ENCODE data around the gene PIEZO2.
"Not testable (repeated sequence)": the region's sequence is repeated elsewhere in the genome, so short reads cannot be mapped to it uniquely, and the experiment has no call there.

- TF ChIP-seq CTCF (optimal IDR thresholded peaks at IDR 0.05 in 1 of 3, IDR thresholded peaks at IDR 0.05 in 1 of 3, conservative IDR thresholded peaks at IDR 0.05 in 1 of 3; ENCODE audit: extremely low read depth in 1 of 3, insufficient read depth in 2 of 3, low read length in 3 of 3); EZH2 (IDR thresholded peaks at IDR 0.05; ENCODE audit: low read length): not testable (repeated sequence)
Observed at GRCh38 chr18:10622982-10623381, 526.4 kb downstream of the PIEZO2 start.

All from keratinocyte (primary cell).